PFSK-1 (cell line): ENCODE results near the gene MOB1A.

Experiments used
- FOXP2 ChIP-seq: optimal IDR thresholded peaks from 2 replicates; pipeline ENCODE3; 2011; ENCODE audit warnings: borderline replicate concordance, control low read depth, inconsistent platforms; ENCODE audit not compliant: insufficient read depth; ENCODE audit errors: extremely low read length, extremely low read depth
- POLR2AphosphoS5 ChIP-seq: IDR thresholded peaks from 2 replicates; pipeline ENCODE4 v1.6.1; 2012; ENCODE audit warnings: low read depth, mild to moderate bottlenecking, control low read depth, low read length, moderate library complexity
- SIN3A ChIP-seq: IDR thresholded peaks from 2 replicates; pipeline ENCODE4 v1.6.1; 2012; ENCODE audit warnings: mild to moderate bottlenecking, low read length, moderate library complexity, borderline replicate concordance; ENCODE audit not compliant: insufficient read depth
- TAF1 ChIP-seq: IDR thresholded peaks from 2 replicates; pipeline ENCODE4 v1.6.1; 2012; ENCODE audit warnings: low read length, control low read depth, borderline replicate concordance; ENCODE audit not compliant: insufficient read depth
- TF ChIP-seq, protein P1 (sequence below), 2 experiments: IDR thresholded peaks; 2 replicates each; pipeline versions ENCODE4 v1.6.1 to v1.8.0; 2011 to 2012; ENCODE audit warnings: low read depth in 2 of 2, low read length in 2 of 2, control low read depth in 1 of 2, inconsistent platforms in 1 of 2, mild to moderate bottlenecking in 1 of 2, moderate library complexity in 1 of 2; ENCODE audit not compliant: insufficient read depth in 1 of 2

The MOB1A gene

GRCh38 chr2:74188696-74189095 lies 10.0 kb upstream of the MOB1A start:
- no peak for TF ChIP-seq FOXP2
- TF ChIP-seq, protein P1, sequence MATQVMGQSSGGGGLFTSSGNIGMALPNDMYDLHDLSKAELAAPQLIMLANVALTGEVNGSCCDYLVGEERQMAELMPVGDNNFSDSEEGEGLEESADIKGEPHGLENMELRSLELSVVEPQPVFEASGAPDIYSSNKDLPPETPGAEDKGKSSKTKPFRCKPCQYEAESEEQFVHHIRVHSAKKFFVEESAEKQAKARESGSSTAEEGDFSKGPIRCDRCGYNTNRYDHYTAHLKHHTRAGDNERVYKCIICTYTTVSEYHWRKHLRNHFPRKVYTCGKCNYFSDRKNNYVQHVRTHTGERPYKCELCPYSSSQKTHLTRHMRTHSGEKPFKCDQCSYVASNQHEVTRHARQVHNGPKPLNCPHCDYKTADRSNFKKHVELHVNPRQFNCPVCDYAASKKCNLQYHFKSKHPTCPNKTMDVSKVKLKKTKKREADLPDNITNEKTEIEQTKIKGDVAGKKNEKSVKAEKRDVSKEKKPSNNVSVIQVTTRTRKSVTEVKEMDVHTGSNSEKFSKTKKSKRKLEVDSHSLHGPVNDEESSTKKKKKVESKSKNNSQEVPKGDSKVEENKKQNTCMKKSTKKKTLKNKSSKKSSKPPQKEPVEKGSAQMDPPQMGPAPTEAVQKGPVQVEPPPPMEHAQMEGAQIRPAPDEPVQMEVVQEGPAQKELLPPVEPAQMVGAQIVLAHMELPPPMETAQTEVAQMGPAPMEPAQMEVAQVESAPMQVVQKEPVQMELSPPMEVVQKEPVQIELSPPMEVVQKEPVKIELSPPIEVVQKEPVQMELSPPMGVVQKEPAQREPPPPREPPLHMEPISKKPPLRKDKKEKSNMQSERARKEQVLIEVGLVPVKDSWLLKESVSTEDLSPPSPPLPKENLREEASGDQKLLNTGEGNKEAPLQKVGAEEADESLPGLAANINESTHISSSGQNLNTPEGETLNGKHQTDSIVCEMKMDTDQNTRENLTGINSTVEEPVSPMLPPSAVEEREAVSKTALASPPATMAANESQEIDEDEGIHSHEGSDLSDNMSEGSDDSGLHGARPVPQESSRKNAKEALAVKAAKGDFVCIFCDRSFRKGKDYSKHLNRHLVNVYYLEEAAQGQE (IDR thresholded peaks at IDR 0.05; ENCODE audit: insufficient read depth in 1 of 2, low read depth in 2 of 2, low read length in 2 of 2): no peak
- TF ChIP-seq POLR2AphosphoS5: no peak
- no peak for TF ChIP-seq TAF1
- no peak for TF ChIP-seq SIN3A

GRCh38 chr2:74188018-74188601 lies 9.4 kb upstream of the MOB1A start:
- TF ChIP-seq SIN3A: no peak
- TF ChIP-seq POLR2AphosphoS5: no peak
- TF ChIP-seq TAF1: no peak
- TF ChIP-seq, protein P1 (IDR thresholded peaks at IDR 0.05; ENCODE audit: insufficient read depth in 1 of 2, low read depth in 2 of 2, low read length in 2 of 2): no peak
- no peak for TF ChIP-seq FOXP2

GRCh38 chr2:74186038-74186437 lies 7.4 kb upstream of the MOB1A start:
- TF ChIP-seq POLR2AphosphoS5: no peak
- TF ChIP-seq SIN3A: no peak
- no peak for TF ChIP-seq TAF1
- no peak for TF ChIP-seq FOXP2
- TF ChIP-seq, protein P1 (IDR thresholded peaks at IDR 0.05; ENCODE audit: insufficient read depth in 1 of 2, low read depth in 2 of 2, low read length in 2 of 2): no peak

DNA sequence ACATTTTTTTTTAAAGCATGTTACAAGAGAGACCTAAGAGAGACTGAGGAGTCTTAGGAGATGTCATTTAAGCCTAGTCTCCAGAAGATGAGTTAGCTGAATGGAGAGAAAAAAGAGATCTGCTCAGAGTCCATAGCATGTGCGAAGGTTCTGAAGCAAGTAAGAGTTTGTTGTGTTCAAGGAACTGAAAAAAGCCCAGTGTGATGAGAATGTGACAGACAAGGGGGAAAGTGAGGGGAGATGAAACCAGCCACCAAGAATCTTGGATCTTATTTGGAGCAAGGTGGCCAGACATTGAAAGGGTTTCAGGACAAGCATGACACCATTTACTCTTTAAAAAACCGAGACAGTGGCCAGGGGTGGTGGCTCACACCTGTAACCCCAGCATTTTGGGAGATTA lies 5.2 kb upstream of the MOB1A start:
- TF ChIP-seq, protein P1 (IDR thresholded peaks at IDR 0.05; ENCODE audit: insufficient read depth in 1 of 2, low read depth in 2 of 2, low read length in 2 of 2): no peak
- TF ChIP-seq SIN3A (no peak), POLR2AphosphoS5 (no peak), TAF1 (no peak), FOXP2 (no peak)

DNA sequence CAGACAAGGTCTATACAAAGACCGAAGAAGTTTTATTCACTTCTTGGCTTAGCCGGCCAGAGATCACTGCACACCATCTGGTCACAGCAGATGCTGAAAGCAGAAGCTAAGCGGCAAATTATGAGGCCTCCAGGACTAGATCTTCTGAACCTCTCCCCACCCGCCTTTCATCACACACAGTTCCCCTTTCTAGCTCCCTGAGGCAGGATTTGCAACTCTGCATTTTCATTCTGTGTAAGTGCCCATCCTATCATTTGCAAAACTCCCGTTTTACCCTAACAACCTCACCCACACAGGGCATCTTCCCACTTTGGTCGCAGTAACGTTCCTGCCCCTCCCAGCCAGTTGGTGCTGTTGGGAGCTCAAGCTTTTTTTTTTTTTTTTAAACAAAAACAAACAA lies 3.1 kb upstream of the MOB1A start:
- no peak for TF ChIP-seq TAF1
- TF ChIP-seq, protein P1 (IDR thresholded peaks at IDR 0.05; ENCODE audit: insufficient read depth in 1 of 2, low read depth in 2 of 2, low read length in 2 of 2): no peak
- TF ChIP-seq SIN3A: no peak
- TF ChIP-seq FOXP2: no peak
- TF ChIP-seq POLR2AphosphoS5: no peak
